ENCODE results near the gene LGI1. TPM values are rescaled to one million over a fixed set of nuclear protein-coding genes. Genes with fewer than 3 reads are reported as not detected.

LGI1 gene
- polyA plus RNA-seq, 3 donors = 4.8 to 6.0 (median 5.4) TPM

DNA sequence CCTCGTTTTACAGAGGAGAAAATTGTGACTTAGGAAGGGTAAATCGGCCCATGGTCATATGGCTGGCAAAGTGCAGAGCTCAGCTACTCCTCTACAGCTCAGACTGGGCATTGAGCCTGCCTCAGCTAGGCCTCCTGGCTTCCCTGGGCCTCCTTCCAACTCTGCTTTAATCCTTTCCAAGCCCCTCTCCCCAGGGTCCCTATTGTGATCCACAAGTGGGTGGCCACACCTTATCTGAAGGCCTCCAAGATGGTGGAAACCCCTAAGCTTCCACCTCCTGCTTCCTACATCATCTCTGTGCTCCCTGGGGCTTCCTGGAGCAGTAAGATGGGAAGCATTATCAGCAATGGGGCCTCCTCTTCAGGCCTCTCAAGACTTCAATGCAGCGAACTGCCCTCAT is 3.0 kb upstream of the LGI1 start:
- no peak for DNase-seq (ENCODE audit: low read depth in 3 of 3, low spot score in 2 of 3)

DNA sequence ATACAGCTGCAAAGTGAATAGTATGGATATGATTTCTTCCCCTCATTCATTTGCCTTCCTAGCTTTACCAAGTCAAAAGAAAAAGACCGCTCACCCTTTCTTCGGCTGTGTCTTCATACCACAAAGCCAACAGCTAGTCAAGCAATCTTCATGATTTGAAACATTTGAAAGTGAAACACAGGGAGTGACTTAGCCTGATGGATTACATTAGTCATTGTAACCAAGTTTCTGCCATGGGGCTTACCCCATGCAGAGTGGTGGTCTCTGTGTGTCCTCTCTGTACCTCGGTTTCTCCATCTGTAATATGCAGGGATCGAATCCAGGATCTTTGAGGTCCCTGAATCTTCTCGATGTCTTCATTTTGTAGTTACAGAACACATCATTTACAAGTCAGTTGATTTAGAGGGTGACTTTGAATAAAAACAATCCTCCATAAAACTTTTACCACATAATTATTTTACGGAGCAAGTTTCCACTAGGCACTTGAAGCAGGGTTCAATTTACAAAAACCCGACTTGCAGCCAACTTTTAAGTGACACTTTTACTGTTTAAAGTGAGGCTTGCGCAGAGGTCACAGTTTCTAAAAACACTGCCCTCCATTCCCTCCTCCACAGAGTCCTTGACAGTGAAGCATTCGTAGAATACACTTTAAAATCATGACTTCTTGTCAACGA is 2.2 kb upstream of the LGI1 start:
- DNase-seq (ENCODE audit: low read depth in 3 of 3, low spot score in 2 of 3) = no peak

DNA sequence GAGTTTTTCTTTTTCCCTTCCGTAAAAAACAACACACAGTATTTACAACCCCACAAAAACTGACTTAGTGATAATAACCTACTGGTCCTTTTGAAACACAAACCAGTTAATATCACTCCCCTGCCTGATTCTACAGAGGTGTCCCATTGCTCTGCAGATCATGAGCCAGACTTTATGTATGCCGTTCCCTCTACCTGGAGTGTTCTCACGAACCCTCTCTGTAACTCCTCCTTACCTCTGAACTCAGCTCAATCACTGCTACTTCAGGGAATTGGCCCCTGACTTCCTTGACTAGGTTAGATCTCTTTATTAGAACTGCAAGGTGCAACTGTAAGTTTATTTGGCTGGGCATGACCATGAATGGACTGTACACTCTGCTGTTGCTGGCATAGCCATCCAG is 1.6 kb upstream of the LGI1 start:
- DNase-seq (ENCODE audit: low read depth in 3 of 3, low spot score in 2 of 3) = no peak

DNA sequence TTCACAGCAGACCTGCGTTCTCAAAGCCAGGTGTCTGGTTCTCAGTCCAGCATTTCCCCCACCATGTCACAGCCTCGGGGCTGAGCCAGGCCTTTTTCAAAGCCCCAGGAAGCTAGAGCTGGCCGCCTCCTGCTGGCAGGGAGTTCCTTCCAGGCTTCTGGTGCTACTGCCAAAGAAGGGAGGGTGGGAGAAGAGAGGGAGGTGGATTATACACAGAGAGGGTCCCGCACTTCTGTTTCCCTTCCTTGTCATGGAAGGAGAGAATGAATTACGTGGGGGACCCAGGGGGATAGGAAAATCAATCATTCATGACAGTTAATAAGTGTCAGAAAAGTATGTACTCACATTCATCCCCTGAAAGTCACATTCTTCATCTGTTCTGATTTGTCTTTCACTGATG is 600 bp upstream of the LGI1 start:
- no peak for DNase-seq (ENCODE audit: low read depth in 3 of 3, low spot score in 2 of 3)

DNA sequence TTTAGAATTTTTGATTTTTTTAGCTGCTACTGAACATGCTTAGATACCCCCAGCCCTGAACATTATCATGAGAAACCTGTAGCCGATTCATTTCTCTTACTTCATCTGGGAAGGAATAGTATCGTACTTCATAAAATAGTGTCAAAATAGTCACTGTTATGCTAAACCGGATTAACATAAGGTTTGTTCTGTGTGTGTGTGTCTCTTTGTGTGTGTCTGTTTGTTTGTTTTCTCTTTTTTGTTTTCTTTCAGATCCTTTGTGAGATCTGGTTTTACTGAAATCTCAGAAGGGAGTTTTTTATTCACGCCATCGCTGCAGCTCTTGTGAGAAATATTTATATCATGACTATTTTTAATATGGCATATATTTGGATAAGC is 761 bp downstream of the LGI1 start:
- no peak for DNase-seq (ENCODE audit: low read depth in 3 of 3, low spot score in 2 of 3)

DNA sequence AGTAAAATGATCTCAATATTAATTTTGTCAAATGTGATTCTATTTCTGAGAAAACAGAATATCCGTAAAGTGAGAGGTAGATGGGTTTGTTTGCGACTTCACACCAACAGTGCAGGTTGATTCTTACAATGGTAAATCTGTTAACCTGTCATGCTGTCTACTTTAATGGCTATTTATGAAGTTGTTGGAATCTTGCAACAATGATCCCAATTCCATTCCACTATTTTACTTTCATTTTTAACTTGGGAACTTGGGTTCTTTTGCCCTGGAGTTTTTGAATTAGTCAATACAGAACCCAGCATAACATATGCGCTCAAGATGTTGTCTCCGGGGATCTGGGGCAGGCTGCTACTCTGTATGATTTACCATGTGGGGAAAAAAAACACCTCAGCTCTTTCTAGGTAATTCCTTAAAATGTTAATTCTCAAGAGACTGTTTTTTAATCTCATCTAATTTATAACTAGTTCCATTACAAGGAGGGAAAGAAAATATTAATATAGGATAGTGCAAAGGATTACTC is 1.2 kb downstream of the LGI1 start:
- DNase-seq (ENCODE audit: low read depth in 3 of 3, low spot score in 2 of 3) = no peak

DNA sequence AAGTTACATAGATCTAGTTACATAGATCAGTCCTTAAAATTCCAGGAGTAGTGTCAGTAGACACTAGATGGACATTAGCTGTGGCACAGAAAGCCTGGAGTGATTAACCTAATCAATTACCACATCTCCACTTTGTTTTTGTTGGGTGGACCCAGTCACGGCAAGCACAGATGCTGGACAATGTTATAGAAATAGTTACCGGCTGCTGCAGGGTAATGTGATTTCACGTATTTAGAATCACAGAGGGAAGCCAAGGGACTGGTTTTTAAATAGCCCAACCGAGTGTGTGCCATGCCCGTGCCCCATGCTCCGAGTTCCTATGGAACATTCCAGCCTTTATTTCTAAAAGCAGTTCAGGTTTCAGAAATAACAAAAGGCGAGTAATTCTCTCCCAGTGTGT is 2.8 kb downstream of the LGI1 start:
- DNase-seq (ENCODE audit: low read depth in 3 of 3, low spot score in 2 of 3) = no peak

DNA sequence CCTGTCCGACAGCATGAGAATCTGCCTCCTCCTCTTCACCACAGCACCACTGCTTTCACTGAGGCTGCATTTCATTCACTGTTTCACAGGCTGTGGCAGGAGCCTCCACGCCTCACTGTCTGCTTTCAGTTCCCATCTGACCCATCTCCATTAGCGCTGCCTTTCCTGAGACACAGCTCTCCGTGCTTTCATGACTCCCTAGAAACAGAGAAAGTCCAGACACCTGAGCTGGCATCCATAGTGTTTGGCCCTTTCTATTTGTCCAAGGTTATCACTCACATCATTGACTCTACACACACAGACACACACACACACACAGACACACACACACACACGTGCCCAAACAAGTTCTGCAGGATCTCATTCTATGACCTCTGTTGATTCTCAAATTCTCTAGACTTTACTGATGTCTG is 5.2 kb downstream of the LGI1 start:
- no peak for DNase-seq (ENCODE audit: low read depth in 3 of 3, low spot score in 2 of 3)

DNA sequence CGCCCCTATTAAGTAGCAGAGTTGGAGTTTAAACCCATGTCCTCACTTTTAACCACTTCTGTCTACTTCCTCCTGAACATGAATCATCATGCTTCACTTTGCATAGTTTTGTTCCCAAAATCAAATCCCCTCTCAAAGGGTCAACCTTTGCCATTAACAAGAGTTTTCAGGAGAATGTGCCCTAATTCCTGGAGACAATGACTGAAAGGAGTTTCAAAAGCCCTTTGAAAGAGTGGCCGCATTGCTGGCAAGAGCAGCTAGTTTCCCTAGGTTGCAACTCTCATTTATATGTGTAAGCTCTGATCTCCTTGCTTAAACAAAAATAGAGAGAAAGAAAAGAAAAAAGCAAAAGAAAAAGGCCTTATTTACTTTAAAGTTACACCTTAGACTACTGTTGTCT is 9.2 kb downstream of the LGI1 start:
- no peak for DNase-seq (ENCODE audit: low read depth in 3 of 3, low spot score in 2 of 3)

DNA sequence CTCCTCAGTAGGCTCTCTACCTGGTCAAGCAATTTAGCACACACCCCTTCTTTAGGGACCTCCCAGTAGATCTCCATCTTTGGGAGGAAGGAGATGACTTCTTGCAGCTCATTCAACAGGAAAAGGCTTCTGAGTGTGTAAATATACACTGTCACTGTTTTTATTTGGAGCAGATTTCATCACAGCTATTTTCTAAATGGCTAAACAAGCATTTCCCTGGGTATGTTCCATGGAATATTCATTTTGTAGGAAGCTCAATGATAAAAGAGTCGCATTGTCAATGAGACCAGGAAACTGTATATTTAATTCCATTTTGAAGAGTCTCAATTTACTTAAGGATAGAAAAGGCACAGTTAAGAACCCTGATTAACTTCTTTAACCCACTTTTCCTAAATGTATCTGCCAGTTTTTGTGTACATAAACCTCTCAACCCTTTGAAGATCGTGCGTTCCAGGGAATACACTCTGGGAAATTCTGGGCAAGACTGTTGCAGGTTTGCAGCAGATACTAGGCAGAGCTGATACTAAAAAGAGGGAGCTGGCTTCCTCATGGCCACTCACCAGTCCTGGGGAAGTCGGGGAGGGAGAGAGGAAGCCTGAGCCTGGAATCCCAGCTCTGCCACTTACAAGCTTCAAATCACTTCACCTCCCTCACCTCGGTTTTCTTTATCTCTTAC is 10.1 kb downstream of the LGI1 start:
- DNase-seq (ENCODE audit: low read depth in 3 of 3, low spot score in 2 of 3) = no peak

DNA sequence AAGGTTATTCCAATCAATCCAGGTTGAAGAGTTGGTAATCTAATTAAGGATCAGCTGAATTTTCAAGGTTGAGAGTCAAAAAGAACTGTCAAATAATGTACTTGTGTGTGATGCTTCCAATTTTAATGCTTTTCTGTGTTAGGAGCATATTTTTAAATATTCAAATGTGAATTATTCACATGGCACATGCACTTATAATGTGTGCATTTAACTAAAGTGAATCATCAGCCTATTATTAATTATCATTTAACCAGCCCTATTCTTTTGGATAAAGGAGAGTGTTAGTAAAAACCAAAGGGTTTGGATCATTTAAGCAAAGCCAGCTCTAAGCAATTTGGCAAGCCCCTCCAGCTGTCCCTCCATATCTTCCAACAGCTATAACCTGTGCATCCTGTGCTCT is 11.2 kb downstream of the LGI1 start:
- no peak for DNase-seq (ENCODE audit: low read depth in 3 of 3, low spot score in 2 of 3)

DNA sequence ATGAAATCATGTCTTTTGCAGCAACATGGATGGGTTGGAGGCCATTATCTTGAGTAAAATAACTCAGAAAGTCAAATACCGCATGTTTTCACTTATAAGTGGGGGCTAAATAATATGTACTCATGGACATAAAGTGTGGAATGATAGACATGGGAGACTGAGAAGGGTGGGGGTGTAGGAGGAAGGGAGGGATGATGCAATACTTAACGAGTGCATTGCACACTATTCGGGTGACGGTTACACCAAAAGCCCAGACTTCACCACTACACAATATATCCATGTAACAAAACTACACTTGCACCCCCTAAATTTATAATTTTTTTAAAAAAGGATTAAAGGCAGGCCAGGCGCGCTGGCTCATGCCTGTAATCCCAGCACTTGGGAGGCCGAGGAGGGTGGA is 13.6 kb downstream of the LGI1 start:
- DNase-seq (ENCODE audit: low read depth in 3 of 3, low spot score in 2 of 3) = no peak

DNA sequence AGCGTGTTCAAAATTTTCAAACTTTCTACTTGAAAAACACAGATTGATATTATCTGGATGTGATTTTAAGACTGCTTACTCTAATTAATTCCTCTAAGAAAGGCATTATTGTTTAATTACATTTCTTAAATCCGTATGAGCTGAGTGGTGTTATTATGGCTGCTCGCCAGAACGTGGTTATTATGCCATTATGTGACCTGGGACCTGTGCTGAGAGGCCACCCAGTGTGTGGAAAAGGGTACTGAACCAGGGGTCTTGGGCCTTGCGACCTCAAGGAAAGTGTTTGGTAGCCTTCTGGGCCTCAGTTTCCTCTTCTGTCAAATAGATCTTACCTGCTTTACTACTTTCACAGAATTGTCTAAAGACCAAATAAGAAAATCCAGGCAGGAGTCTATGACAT is 15.4 kb downstream of the LGI1 start:
- no peak for DNase-seq (ENCODE audit: low read depth in 3 of 3, low spot score in 2 of 3)

DNA sequence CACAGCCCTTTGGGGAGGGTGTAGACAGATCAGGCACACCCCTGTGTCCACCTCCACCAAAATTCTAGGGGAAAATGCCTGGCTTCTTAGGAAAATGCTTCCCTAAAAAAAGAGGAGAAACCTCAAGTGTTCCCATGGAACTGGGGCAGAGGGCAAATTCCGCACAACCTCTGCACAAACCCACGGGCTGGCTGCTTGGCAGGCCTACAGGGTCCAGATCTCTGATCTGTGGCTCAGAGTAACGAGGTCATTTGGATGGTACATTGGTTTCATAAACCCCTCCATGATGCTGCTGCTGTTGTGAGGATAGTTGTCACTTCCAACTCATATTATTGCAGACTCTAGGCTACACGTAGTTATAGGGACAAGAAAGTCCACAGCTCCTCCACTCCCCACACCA is 16.0 kb downstream of the LGI1 start:
- DNase-seq (ENCODE audit: low read depth in 3 of 3, low spot score in 2 of 3) = no peak

DNA sequence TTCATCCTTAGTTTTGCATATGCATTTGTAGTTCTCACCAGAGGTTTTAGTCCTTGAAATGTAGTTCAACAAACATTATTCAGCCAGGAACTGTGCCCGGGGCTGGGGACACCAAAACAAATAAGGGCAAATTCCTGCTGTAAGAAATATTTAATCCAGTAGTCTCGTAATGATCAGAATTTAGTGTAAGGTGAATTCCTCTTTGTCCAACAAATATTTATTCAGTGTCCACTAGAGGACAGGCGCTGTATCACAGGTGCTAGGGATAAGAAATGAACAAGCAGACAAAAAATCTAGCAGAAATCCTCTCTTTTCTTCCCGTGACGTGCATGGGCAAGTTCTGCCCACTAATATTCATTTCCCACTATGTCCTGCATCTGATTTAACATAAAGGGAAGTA is 17.6 kb downstream of the LGI1 start:
- DNase-seq (ENCODE audit: low read depth in 3 of 3, low spot score in 2 of 3) = no peak

DNA sequence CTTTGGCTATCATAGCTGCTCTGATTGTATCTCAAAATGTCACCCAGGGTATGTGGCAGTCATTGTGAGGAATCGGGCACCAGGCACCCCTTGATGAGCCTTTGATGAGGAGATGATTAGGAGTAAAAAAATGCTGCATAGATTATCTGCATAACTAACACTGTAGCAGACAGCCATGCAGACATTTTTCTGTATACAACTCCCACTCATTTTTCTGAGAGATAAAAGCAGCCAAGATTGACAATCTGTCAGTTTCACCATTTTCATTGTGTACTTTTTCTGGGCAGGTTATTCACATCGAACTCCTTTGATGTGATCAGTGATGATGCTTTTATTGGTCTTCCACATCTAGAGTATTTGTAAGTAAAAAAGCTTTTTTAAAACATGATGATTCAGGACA is 19.4 kb downstream of the LGI1 start:
- no peak for DNase-seq (ENCODE audit: low read depth in 3 of 3, low spot score in 2 of 3)

DNA sequence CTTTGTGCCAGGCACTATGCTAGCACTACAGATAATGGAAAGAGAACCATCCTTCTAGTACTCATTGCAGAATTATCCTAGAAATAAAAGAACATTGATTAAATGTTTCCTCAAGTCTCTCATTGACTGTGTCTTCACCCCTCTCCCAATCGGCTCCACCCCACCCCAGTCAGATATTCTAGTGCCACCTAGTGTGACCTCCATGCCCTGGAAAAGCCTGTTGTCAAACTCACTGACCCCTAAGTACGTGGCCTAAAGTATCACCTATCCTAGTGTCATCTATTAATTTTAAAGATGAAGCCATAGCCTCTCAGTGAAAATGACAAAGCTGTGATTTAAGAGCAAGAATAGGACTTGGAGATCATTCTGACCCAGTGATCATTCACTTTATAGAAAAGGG is 26.3 kb downstream of the LGI1 start:
- no peak for DNase-seq (ENCODE audit: low read depth in 3 of 3, low spot score in 2 of 3)

DNA sequence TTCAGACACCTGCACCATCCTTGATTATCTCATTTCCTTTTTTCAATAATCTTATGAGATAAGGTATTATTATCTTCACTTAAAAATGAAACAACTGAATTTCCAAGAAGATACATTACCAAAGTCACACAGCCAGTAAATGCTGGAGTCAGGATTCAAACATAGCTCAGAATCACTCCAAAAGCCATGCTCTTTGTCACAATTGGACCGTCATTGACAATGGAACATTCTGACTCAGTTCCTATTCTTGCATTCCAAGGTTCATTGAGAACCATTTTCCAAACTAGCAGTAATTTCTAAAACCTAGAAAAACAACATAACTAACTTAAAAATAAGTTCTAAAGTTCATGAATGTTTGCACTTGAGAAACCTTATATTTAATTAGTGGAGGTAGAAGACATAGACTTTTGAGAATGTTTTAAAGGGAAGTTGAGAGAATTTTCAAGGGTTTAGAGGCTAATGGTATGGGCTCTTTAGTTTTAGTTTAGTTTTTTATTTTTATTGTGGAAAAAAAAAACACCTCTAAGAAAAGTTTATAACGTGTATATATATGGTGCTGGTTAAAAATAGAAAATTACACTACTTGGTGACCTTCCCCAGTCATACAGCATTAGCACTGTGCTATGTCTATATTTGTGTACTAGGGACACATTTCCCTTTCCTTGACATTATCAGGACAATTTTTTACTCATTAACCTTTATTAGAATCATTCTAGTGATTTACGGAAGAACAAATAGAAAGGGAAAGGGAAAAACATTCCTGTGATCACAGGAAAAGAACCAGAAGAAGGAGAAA is 30.9 kb downstream of the LGI1 start:
- DNase-seq (ENCODE audit: low read depth in 3 of 3, low spot score in 2 of 3) = no peak

DNA sequence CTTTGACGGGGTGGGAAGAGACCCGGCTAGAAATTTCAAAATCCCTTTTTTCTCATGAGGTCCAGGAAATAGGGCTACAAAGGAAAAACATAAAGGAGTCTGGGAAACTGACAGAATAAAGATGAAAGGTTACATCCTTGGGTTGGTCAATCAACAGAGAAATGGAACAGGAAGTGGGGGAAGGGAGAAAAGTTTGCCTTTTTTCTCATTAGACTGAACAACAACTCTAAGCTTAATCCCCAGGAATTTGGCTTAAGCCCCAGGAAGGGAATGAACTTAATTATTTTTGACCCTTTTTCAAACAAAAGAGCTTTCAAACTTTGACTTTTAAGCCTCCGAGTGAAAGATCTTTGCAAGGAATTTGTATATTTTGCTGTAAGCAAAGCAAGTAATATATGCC is 32.7 kb downstream of the LGI1 start:
- DNase-seq (ENCODE audit: low read depth in 3 of 3, low spot score in 2 of 3) = no peak

DNA sequence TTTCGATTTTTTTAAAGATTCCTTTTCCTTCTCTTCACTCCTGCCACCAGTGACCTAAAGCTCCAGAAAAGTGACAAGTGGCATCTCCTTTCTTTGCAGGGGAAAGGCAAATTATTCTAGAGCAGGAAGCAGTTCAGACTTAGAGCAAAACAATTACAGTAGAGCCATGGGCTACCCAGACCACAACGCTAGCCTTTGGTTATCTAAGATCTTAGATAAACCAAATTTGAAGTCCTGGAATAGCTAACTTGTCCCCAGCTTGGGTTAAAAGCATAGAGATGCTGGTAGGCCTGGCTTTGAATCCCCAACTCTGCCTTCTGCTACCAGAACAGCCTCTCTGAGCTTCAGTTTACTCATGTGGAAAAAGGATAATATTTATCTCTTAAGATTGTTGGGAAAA is 38.4 kb downstream of the LGI1 start:
- no peak for DNase-seq (ENCODE audit: low read depth in 3 of 3, low spot score in 2 of 3)

DNA sequence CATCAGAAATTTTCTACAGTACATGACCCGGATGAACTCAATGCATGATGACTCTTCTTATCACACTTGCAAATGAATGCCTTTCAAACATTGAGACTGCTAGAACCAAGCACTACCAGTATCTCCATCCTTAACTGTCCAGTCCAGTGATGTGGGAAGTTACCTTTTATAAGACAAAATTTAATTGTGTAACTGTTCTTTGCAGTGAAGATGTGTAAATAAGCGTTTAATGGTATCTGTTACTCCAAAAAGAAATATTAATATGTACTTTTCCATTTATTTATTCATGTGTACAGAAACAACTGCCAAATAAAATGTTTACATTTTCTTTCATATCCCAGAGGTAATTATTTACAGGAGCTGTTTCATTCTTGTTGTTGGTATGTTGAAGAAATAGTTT is 40.1 kb downstream of the LGI1 start:
- no peak for DNase-seq (ENCODE audit: low read depth in 3 of 3, low spot score in 2 of 3)

DNA sequence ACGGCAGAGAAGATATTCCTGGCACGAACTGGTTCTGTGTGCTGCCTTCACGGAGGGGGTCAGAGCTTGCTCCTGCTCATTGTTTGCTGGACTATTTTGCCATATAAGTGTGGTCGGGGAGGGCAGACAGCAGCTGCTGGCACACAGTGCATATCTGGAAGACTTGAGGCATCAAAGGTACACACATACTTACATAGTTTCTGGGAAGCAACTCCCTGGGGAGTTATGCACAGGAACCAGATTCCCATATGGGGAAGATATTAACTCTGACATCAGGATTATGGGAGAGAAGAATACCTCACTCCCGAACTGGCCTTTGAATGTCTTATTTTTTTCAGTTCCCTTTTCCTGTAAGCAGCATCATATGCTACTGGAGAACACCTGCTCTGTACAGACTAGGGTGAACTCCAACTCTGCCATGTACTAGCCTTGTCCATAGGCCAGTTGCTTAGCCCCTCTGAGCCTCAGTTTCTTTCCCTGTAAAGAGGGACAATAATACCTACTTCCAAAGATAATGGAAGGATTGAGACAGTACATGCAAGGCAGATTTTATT is 41.5 kb downstream of the LGI1 start:
- DNase-seq (ENCODE audit: low read depth in 3 of 3, low spot score in 2 of 3) = no peak

Data from right renal cortex interstitium (tissue), 3 donors.